Right atrium auricular region (tissue), 2 donors: Measurements from ENCODE around the gene OR11H6. TPM values are rescaled to one million over a fixed set of nuclear protein-coding genes. Genes with fewer than 3 reads are reported as not detected.
"Not testable (repeated sequence)": the region's sequence is repeated elsewhere in the genome, so short reads cannot be mapped to it uniquely, and the experiment has no call there.

Experiments used
- DNase-seq: peaks from one replicate; pipeline ENCODE4 v3.0.0-alpha.2; 2019; ENCODE audit warnings: low spot score
- H3K27ac ChIP-seq, 2 donors: fragments of 200-600 bp; sonication (generic); 1 replicate in 1 of 2; 2 replicates in 1 of 2; pipeline ENCODE4 v1.5.1; 2016 to 2019
- H3K27me3 ChIP-seq, 2 donors: fragments of 200-600 bp; sonication (generic); one replicate each; pipeline versions ENCODE4 v1.5.1 to v1.6.0; 2017 to 2019
- H3K36me3 ChIP-seq: fragments of 200-600 bp; sonication (generic); one replicate; pipeline ENCODE4 v1.5.1; 2016
- H3K4me1 ChIP-seq, 2 donors: fragments of 200-600 bp; sonication (generic); one replicate each; pipeline versions ENCODE4 v1.5.1 to v1.6.0; 2017 to 2019
- H3K4me3 ChIP-seq, 2 donors: fragments of 200-600 bp; sonication (generic); 1 replicate in 1 of 2; 2 replicates in 1 of 2; pipeline ENCODE4 v1.5.1; 2017 to 2019; ENCODE audit warnings: mild to moderate bottlenecking in 1 of 2, moderate library complexity in 1 of 2
- H3K9me3 ChIP-seq, 2 donors: fragments of 200-600 bp; sonication (generic); one replicate each; pipeline ENCODE4 v1.5.1; 2019
- total RNA-seq, 2 donors: library from RNA; depleted of rRNA; stranded (reverse); fragments of >200 nt; gene quantifications; one replicate each; pipeline ENCODE4 v1.1.0, GENCODE V29; 2016
- TF ChIP-seq, protein P1 (sequence below), 2 donors: fragments of 200-600 bp; sonication (generic); IDR thresholded peaks; one replicate each; pipeline ENCODE4 v1.5.1; 2019; ENCODE audit warnings: antibody characterized with exemption in 2 of 2

OR11H6 gene
- total RNA-seq, 2 donors from 2014 or later = not detected

DNA sequence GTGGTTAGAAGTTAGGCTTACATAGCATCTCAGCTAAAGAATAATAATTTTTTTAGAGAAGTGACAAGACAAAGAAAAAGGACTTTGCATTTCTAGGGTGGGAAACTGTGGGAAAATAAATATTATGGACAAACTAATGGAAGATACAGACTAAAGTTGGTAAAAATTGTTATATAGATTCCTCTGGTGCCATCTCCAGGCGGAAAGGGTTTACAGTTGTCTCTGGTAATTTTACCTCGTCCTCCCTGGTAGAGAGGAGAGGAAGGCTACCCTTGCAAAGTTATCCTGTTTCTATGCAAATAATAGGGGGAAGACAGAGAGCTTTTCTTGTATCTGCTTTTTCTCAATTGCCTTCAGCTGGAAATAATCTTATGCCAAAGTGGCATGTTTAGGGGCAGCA is 27.6 kb upstream of the OR11H6 start:
- H3K9me3 ChIP-seq = no peaks in the 10 kb centered on the region
- no peaks in the 10 kb centered on the region for H3K36me3 ChIP-seq
- no peaks in the 10 kb centered on the region for H3K27me3 ChIP-seq
- no peak overlapping the region for H3K27ac ChIP-seq
- H3K4me3 ChIP-seq = no peak overlapping the region
- TF ChIP-seq, protein P1, sequence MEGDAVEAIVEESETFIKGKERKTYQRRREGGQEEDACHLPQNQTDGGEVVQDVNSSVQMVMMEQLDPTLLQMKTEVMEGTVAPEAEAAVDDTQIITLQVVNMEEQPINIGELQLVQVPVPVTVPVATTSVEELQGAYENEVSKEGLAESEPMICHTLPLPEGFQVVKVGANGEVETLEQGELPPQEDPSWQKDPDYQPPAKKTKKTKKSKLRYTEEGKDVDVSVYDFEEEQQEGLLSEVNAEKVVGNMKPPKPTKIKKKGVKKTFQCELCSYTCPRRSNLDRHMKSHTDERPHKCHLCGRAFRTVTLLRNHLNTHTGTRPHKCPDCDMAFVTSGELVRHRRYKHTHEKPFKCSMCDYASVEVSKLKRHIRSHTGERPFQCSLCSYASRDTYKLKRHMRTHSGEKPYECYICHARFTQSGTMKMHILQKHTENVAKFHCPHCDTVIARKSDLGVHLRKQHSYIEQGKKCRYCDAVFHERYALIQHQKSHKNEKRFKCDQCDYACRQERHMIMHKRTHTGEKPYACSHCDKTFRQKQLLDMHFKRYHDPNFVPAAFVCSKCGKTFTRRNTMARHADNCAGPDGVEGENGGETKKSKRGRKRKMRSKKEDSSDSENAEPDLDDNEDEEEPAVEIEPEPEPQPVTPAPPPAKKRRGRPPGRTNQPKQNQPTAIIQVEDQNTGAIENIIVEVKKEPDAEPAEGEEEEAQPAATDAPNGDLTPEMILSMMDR (IDR thresholded peaks at IDR 0.05) = no peak
- H3K4me1 ChIP-seq = no peaks in the 10 kb centered on the region
- no peak for DNase-seq

DNA sequence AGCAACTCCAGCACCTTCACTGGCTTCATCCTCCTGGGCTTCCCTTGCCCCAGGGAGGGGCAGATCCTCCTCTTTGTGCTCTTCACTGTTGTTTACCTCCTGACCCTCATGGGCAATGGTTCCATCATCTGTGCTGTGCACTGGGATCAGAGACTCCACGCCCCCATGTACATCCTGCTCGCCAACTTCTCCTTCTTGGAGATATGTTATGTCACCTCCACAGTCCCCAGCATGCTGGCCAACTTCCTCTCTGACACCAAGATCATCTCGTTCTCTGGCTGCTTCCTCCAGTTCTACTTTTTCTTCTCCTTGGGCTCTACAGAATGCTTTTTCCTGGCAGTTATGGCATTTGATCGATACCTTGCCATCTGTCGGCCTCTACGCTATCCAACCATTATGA is 26.1 kb upstream of the OR11H6 start:
- no peak for DNase-seq
- Histone ChIP-seq H3K27me3 (no peaks in the 10 kb centered on the region), H3K27ac (no peak overlapping the region), H3K9me3 (no peaks in the 10 kb centered on the region), H3K36me3 (no peaks in the 10 kb centered on the region), H3K4me3 (no peak overlapping the region), H3K4me1 (no peaks in the 10 kb centered on the region)
- TF ChIP-seq, protein P1 (IDR thresholded peaks at IDR 0.05) = no peak

DNA sequence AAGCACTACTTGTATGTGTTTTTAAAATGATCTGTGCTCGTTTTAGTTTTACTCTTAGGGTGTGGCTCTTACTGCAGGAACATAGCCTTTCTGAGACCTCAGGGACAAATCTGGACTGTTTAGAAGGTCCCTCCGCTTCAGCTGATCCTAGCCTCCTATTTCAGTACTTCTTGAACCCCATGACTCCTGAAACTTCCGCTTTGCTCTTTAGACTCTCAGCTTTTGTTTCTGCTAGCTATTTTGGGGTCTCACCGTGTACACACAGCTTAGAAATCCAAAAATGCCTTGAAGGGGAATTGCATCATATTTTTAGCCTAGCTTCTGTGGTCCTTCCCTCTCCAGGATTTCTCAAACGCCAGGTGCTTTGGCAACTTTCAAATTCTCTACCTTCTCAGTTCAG is 24.5 kb upstream of the OR11H6 start:
- TF ChIP-seq, protein P1 (IDR thresholded peaks at IDR 0.05) = no peak
- no peaks in the 10 kb centered on the region for H3K9me3 ChIP-seq
- H3K4me3 ChIP-seq = no peak overlapping the region
- H3K27ac ChIP-seq = no peak overlapping the region
- H3K36me3 ChIP-seq = no peaks in the 10 kb centered on the region
- no peaks in the 10 kb centered on the region for H3K4me1 ChIP-seq
- H3K27me3 ChIP-seq = no peaks in the 10 kb centered on the region
- no peak for DNase-seq

DNA sequence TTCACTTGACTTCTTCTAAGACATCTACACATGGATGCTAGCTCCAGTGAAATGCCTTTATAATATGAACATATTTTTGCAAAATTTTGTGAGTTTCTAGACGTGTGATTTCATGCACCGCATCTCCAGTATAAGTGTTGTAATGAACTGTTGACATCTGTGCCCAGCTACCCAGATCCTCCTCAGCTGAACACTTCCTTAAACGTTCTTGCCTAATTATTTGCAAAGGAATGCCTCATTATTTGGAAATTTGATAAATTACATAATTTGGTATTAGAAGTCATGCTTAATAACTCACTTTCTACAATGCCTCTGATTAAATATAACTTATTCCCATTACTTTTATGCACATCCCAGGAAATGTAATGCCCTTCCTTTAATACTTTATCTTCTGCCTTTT is 18.8 kb upstream of the OR11H6 start:
- TF ChIP-seq, protein P1 (IDR thresholded peaks at IDR 0.05) = no peak
- Histone ChIP-seq H3K4me1 (no peaks in the 10 kb centered on the region), H3K9me3 (no peaks in the 10 kb centered on the region), H3K27me3 (no peaks in the 10 kb centered on the region), H3K36me3 (no peaks in the 10 kb centered on the region), H3K4me3 (no peak overlapping the region), H3K27ac (no peak overlapping the region)
- no peak for DNase-seq

DNA sequence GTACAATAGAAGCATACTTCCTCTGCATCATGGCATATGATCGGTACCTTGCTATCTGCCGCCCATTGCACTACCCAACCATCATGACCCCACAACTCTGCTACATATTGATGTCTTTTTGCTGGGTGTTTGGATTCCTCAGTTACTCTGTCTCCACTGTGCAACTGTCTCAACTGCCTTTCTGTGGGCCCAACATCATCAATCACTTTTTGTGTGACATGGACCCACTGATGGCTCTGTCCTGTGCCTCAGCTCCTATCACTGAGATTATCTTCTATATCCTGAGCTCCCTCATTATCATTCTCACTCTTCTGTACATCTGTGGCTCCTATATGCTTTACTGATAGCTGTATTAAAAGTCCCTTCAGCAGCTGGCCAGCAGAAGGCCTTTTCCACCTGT is 13.9 kb upstream of the OR11H6 start:
- TF ChIP-seq, protein P1 (IDR thresholded peaks at IDR 0.05) = no peak
- H3K36me3 ChIP-seq = no peaks in the 10 kb centered on the region
- H3K27me3 ChIP-seq = no peaks in the 10 kb centered on the region
- no peak overlapping the region for H3K27ac ChIP-seq
- H3K4me3 ChIP-seq = no peak overlapping the region
- no peak for DNase-seq
- no peaks in the 10 kb centered on the region for H3K4me1 ChIP-seq
- peaks cover 0 to 7% of the 10 kb centered on the region in 2 donors for H3K9me3 ChIP-seq

DNA sequence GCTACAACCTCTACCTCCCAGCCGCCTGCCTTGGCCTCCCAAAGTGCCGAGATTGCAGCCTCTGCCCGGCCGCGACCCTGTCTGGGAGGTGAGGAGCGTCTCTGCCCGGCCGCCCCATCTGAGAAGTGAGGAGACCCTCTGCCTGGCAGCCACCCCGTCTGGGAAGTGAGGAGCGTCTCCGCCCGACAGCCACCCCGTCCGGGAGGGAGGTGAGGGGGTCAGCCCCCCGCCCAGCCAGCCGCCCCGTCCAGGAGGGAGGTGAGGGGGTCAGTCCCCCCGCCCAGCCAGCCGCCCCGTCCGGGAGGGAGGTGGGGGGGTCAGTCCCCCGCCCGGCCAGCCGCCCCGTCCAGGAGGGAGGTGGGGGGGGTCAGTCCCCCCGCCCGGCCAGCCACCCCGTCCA is 11.1 kb upstream of the OR11H6 start:
- not testable (repeated sequence) for DNase-seq, H3K4me3 ChIP-seq, H3K27me3 ChIP-seq, H3K27ac ChIP-seq, H3K36me3 ChIP-seq, H3K4me1 ChIP-seq
- H3K9me3 ChIP-seq = peaks cover 0 to 15% of the 10 kb centered on the region in 2 donors
